PC-3 (cell line): ENCODE results near the gene CLEC14A. TPM values are rescaled to one million over a fixed set of nuclear protein-coding genes. Genes with fewer than 3 reads are reported as not detected.

Experiments
- ATAC-seq: fragments of 200-7000 bp; cut with Tn5 transposase; 2 replicates; pipeline ENCODE4 v1.9.1; 2020; ENCODE audit warnings: mild to moderate bottlenecking, moderate library complexity
- BruUV-seq: library from RNA; stranded (reverse); fragments of 400-500 nt; replicated peaks from 2 replicates; lab custom pipeline; 2021; lab: Mats Ljungman, UMichigan
- CTCF ChIA-PET: fragments of 300-600 bp; sonication (Branson Sonifier 250); formaldehyde crosslinking; loops from one replicate; lab custom pipeline; 2022; ENCODE audit warnings: antibody characterized with exemption; lab: Charles Lee
- POLR2A ChIA-PET: fragments of 300-600 bp; sonication (Branson Sonifier 250); formaldehyde crosslinking; loops from one replicate; lab custom pipeline; 2022; ENCODE audit warnings: antibody characterized with exemption; ENCODE audit not compliant: unreplicated experiment; lab: Charles Lee
- DNase-seq: peaks from one replicate; pipeline ENCODE4 v3.0.0-alpha.2; 2015
- H2AFZ ChIP-seq: fragments of 300-600 bp; sonication (generic); 2 replicates; pipeline ENCODE4 v1.6.0; 2016; ENCODE audit warnings: antibody characterized with exemption, low read length
- H3F3A ChIP-seq: fragments of 300-600 bp; sonication (generic); one replicate; pipeline ENCODE4 v1.6.0; 2017; ENCODE audit warnings: antibody characterized with exemption, low read length, control low read depth, mild to moderate bottlenecking; ENCODE audit not compliant: unreplicated experiment
- H3K27ac ChIP-seq: fragments of 300-600 bp; sonication (generic); 2 replicates; pipeline ENCODE4 v1.5.1; 2016; ENCODE audit warnings: mild to moderate bottlenecking, low read length
- H3K27me3 ChIP-seq: fragments of 300-600 bp; sonication (generic); 2 replicates; pipeline ENCODE4 v1.6.1; 2016; ENCODE audit warnings: low read length, mixed read lengths
- H3K36me3 ChIP-seq: fragments of 300-600 bp; sonication (generic); 2 replicates; pipeline ENCODE4 v1.6.1; 2016; ENCODE audit warnings: low read depth, mixed run types, low read length, mixed read lengths
- H3K4me1 ChIP-seq: fragments of 300-600 bp; sonication (generic); 2 replicates; pipeline ENCODE4 v1.5.1; 2016; ENCODE audit warnings: low read length; ENCODE audit not compliant: insufficient read depth
- H3K4me2 ChIP-seq: fragments of 300-600 bp; sonication (generic); 2 replicates; pipeline ENCODE4 v1.6.0; 2016; ENCODE audit warnings: low read length
- H3K4me3 ChIP-seq: fragments of 300-600 bp; sonication (generic); 2 replicates; pipeline ENCODE4 v1.5.1; 2016; ENCODE audit warnings: mild to moderate bottlenecking, low read length, mixed read lengths
- H3K79me2 ChIP-seq: fragments of 300-600 bp; sonication (generic); 2 replicates; pipeline ENCODE4 v1.6.1; 2017; ENCODE audit warnings: low read length, mixed read lengths
- H3K9ac ChIP-seq: fragments of 300-600 bp; sonication (generic); 2 replicates; pipeline ENCODE4 v1.6.0; 2016; ENCODE audit warnings: mild to moderate bottlenecking, low read length
- H3K9me2 ChIP-seq: fragments of 300-600 bp; sonication (generic); replicated peaks from 2 replicates; pipeline ENCODE4 v1.6.1; 2016; ENCODE audit warnings: mixed run types, low read length, mixed read lengths
- H3K9me3 ChIP-seq: fragments of 300-600 bp; sonication (generic); 2 replicates; pipeline ENCODE4 v1.6.1; 2016; ENCODE audit warnings: low read length, mixed read lengths
- H4K20me1 ChIP-seq: fragments of 300-600 bp; sonication (generic); 2 replicates; pipeline ENCODE4 v1.6.1; 2016; ENCODE audit warnings: low read length, mixed read lengths
- CTCF ChIP-seq: fragments of 300-600 bp; sonication (generic); conservative IDR thresholded peaks from 2 replicates; pipeline ENCODE4 v1.5.1; 2017; ENCODE audit warnings: antibody characterized with exemption, low read depth, mild to moderate bottlenecking, low read length
- EZH2 ChIP-seq: fragments of 300-600 bp; sonication (generic); IDR thresholded peaks from one replicate; pipeline ENCODE4 v1.6.1; 2017; ENCODE audit warnings: antibody characterized with exemption, mild to moderate bottlenecking, low read length; ENCODE audit not compliant: unreplicated experiment
- EZH2phosphoT487 ChIP-seq: fragments of 300-600 bp; sonication (generic); IDR thresholded peaks from 2 replicates; pipeline ENCODE4 v1.6.1; 2018; ENCODE audit warnings: mild to moderate bottlenecking, antibody characterized with exemption, low read length, borderline replicate concordance
- intact Hi-C: fragments of 100-400 bp; cut with micrococcal nuclease; formaldehyde crosslinking; loops from 2 replicates; pipeline ENCODE4 v1.9.0; 2023
- total RNA-seq: library from RNA; depleted of rRNA; stranded (reverse); fragments of >200 nt; gene quantifications from 2 replicates; pipeline ENCODE4 v1.2.3, GENCODE V29; 2014

The CLEC14A gene
- total RNA-seq, 1 experiment from 2014 or later: not detected

GRCh38 chr14:38254571-38255407 lies 1.1 kb downstream of the CLEC14A start:
- no peak for TF ChIP-seq CTCF
- TF ChIP-seq EZH2phosphoT487: no peak
- no peak for TF ChIP-seq EZH2
- H3K27ac ChIP-seq: no peak overlapping the region
- no peaks in the 10 kb centered on the region for H4K20me1 ChIP-seq
- ChIA-PET POLR2A (no interaction called here), CTCF (no interaction called here)
- no peaks in the 10 kb centered on the region for H3K79me2 ChIP-seq
- no peak overlapping the region for H2AFZ ChIP-seq
- no peak overlapping the region for H3K4me3 ChIP-seq
- intact Hi-C loops: no loop called here
- H3K4me1 ChIP-seq: no peaks in the 10 kb centered on the region
- BruUV-seq: no TSS peak
- H3K36me3 ChIP-seq: no peaks in the 10 kb centered on the region
- H3K27me3 ChIP-seq: no peaks in the 10 kb centered on the region
- ATAC-seq (no peak), DNase-seq (no peak)
- H3K9me3 ChIP-seq: no peaks in the 10 kb centered on the region
- H3K9me2 ChIP-seq: no peaks in the 10 kb centered on the region
- H3K9ac ChIP-seq: no peak overlapping the region
- H3F3A ChIP-seq: no peaks in the 10 kb centered on the region
- H3K4me2 ChIP-seq: no peak overlapping the region

DNA sequence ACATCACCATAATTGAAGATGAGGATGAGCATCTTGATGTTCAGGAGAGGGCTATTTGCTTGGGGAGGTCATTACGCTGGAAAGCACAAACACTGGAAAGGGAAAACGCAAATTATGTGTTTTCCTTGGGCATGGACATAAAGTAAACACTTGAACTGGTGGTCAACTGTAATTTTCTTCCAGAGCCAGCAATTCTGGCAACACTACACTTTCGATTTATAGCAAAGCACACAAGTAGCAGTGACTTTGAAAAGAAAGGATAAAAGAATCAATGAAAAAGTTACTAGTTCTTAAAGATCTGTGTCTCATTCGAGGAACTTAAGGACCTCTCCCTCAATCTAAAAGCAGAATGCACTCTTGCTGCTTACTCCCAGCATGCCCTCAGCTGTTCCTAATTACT lies 2.2 kb downstream of the CLEC14A start:
- ATAC-seq (no peak), DNase-seq (no peak)
- BruUV-seq: no TSS peak
- intact Hi-C loops: no loop called here
- Histone ChIP-seq H3K4me1 (no peaks in the 10 kb centered on the region), H3K36me3 (no peaks in the 10 kb centered on the region), H3K4me3 (no peak overlapping the region), H3K4me2 (no peak overlapping the region), H3K27me3 (no peaks in the 10 kb centered on the region), H2AFZ (0 out of 2 replicates have a peak overlapping the region, but pooled peaks have one; percentile 29), H4K20me1 (no peaks in the 10 kb centered on the region), H3K9ac (no peak overlapping the region), H3K79me2 (no peaks in the 10 kb centered on the region), H3F3A (no peaks in the 10 kb centered on the region), H3K9me2 (no peaks in the 10 kb centered on the region), H3K9me3 (no peaks in the 10 kb centered on the region), H3K27ac (no peak overlapping the region)
- ChIA-PET POLR2A (no interaction called here), CTCF (no interaction called here)
- TF ChIP-seq EZH2: no peak
- TF ChIP-seq EZH2phosphoT487: no peak
- no peak for TF ChIP-seq CTCF

GRCh38 chr14:38252066-38252710 lies 3.7 kb downstream of the CLEC14A start:
- Histone ChIP-seq H2AFZ (no peak overlapping the region), H3K36me3 (no peaks in the 10 kb centered on the region), H3K79me2 (no peaks in the 10 kb centered on the region), H3K27me3 (no peaks in the 10 kb centered on the region), H3K4me1 (no peaks in the 10 kb centered on the region), H3K4me2 (no peak overlapping the region), H3K4me3 (no peak overlapping the region), H4K20me1 (no peaks in the 10 kb centered on the region), H3K9ac (no peak overlapping the region), H3K9me2 (no peaks in the 10 kb centered on the region), H3K9me3 (no peaks in the 10 kb centered on the region), H3F3A (no peaks in the 10 kb centered on the region), H3K27ac (no peak overlapping the region)
- ATAC-seq (no peak), DNase-seq (peak; percentile 50)
- CTCF ChIA-PET: no interaction called here
- POLR2A ChIA-PET: no interaction called here
- intact Hi-C loops: no loop called here
- BruUV-seq: no TSS peak
- TF ChIP-seq CTCF (no peak), EZH2phosphoT487 (no peak), EZH2 (no peak)
